Daoy (cell line): Measurements from ENCODE around the gene SERPINF2. TPM values are rescaled to one million over a fixed set of nuclear protein-coding genes. Genes with fewer than 3 reads are reported as not detected.
"Not testable (repeated sequence)": the region's sequence is repeated elsewhere in the genome, so short reads cannot be mapped to it uniquely, and the experiment has no call there.

Source experiments
- DNase-seq: peaks from one replicate; pipeline ENCODE4 v3.0.0-alpha.2; 2015; ENCODE audit warnings: low read depth
- total RNA-seq: library from RNA; depleted of rRNA; stranded (reverse); fragments of >200 nt; shearing (Covaris generic); gene quantifications from 2 replicates; pipeline ENCODE4 v1.2.3, GENCODE V29; 2014

SERPINF2 gene
- total RNA-seq, 1 experiment from 2014 or later, result 0.06 TPM

GRCh38 chr17:1762901-1763898 is 20.5 kb downstream of the SERPINF2 start:
- DNase-seq, result no peak

GRCh38 chr17:1764284-1764683 is 21.6 kb downstream of the SERPINF2 start:
- DNase-seq, result no peak

GRCh38 chr17:1764705-1765104 is 22.0 kb downstream of the SERPINF2 start:
- not testable (repeated sequence) for DNase-seq

- DNase-seq, result no peak
Measured at GRCh38 chr17:1765576-1765975, 22.9 kb downstream of the SERPINF2 start.

GRCh38 chr17:1766382-1767135 is 23.9 kb downstream of the SERPINF2 start:
- DNase-seq, result peak; percentile 34

GRCh38 chr17:1767358-1767757 is 24.7 kb downstream of the SERPINF2 start:
- DNase-seq, result no peak

GRCh38 chr17:1769822-1770477 is 27.3 kb downstream of the SERPINF2 start:
- peak; percentile 46 for DNase-seq

GRCh38 chr17:1773000-1773695 is 30.5 kb downstream of the SERPINF2 start:
- peak; percentile 67 for DNase-seq

- DNase-seq, result no peak
Measured at GRCh38 chr17:1773696-1774181, 31.1 kb downstream of the SERPINF2 start.

GRCh38 chr17:1774390-1775176 is 31.9 kb downstream of the SERPINF2 start:
- DNase-seq, result no peak

GRCh38 chr17:1776328-1776727 is 33.7 kb downstream of the SERPINF2 start:
- DNase-seq, result no peak

GRCh38 chr17:1776857-1777256 is 34.2 kb downstream of the SERPINF2 start:
- DNase-seq, result no peak

GRCh38 chr17:1779571-1780131 is 37.0 kb downstream of the SERPINF2 start:
- peak; percentile 93 for DNase-seq

GRCh38 chr17:1782171-1782567 is 39.5 kb downstream of the SERPINF2 start:
- no peak for DNase-seq

GRCh38 chr17:1783271-1783670 is 40.6 kb downstream of the SERPINF2 start:
- peak; percentile 35 for DNase-seq

GRCh38 chr17:1783834-1784611 is 41.4 kb downstream of the SERPINF2 start:
- DNase-seq, result peak; percentile 79

- no peak for DNase-seq
Measured at GRCh38 chr17:1785930-1786329, 43.3 kb downstream of the SERPINF2 start.

- no peak for DNase-seq
Measured at GRCh38 chr17:1786708-1787107, 44.0 kb downstream of the SERPINF2 start.

- DNase-seq, result peak; percentile 95
Measured at GRCh38 chr17:1787301-1787902, 44.7 kb downstream of the SERPINF2 start.
